Small intestine (tissue), 7 donors: ENCODE results near the gene GPC3. TPM values are rescaled to one million over a fixed set of nuclear protein-coding genes. Genes with fewer than 3 reads are reported as not detected.
A peak's percentile ranks its signal among the peaks of the same experiment; 100 is the strongest.

ENCODE experiments used
- DNase-seq, 2 donors: peaks; one replicate each; pipeline versions ENCODE4 v3.0.0 to v3.0.0-alpha.2; 2013
- FAIRE-seq: peaks from 2 replicates; lab custom pipeline; 2012; peaks lifted over from hg19 to GRCh38; lab: Jason Lieb, UNC
- H3K27ac ChIP-seq, 3 donors: one replicate each; pipeline ENCODE4 v1.5.1; 2013; ENCODE audit warnings: low read length in 2 of 3, mild to moderate bottlenecking in 2 of 3, control low read depth in 1 of 3, inconsistent platforms in 1 of 3, low read depth in 1 of 3, moderate library complexity in 1 of 3
- H3K27me3 ChIP-seq, 3 donors: one replicate each; pipeline ENCODE4 v1.6.1; 2013; ENCODE audit warnings: low read length in 3 of 3, inconsistent platforms in 1 of 3; ENCODE audit not compliant: control insufficient read depth in 3 of 3, insufficient read depth in 3 of 3
- H3K36me3 ChIP-seq, 3 donors: one replicate each; pipeline ENCODE4 v1.6.1; 2013; ENCODE audit warnings: low read length in 3 of 3, inconsistent platforms in 1 of 3, low read depth in 1 of 3, mild to moderate bottlenecking in 1 of 3, moderate library complexity in 1 of 3; ENCODE audit not compliant: control insufficient read depth in 3 of 3, insufficient read depth in 2 of 3
- H3K4me1 ChIP-seq, 3 donors: one replicate each; pipeline ENCODE4 v1.6.1; 2013; ENCODE audit warnings: low read length in 2 of 3, inconsistent platforms in 1 of 3, low read depth in 1 of 3, mild to moderate bottlenecking in 1 of 3, moderate library complexity in 1 of 3; ENCODE audit not compliant: control insufficient read depth in 3 of 3, insufficient read depth in 2 of 3
- H3K4me3 ChIP-seq, 3 donors: one replicate each; pipeline ENCODE4 v1.5.1; 2013; ENCODE audit warnings: low read length in 3 of 3, control low read depth in 1 of 3, inconsistent platforms in 1 of 3, low read depth in 1 of 3, mild to moderate bottlenecking in 1 of 3, moderate library complexity in 1 of 3
- H3K9me3 ChIP-seq, 2 donors: one replicate each; pipeline ENCODE4 v1.6.1; 2013; ENCODE audit warnings: low read depth in 1 of 2, low read length in 1 of 2; ENCODE audit not compliant: control insufficient read depth in 2 of 2, insufficient read depth in 1 of 2
- WGBS, 3 donors: extraction: QIAGEN DNeasy Blood & Tissue Kit; methylation state at CpG; one replicate each; pipeline ENCODE4 v1.1.7; 2013; 5-methylcytosine and 5-hydroxymethylcytosine counted together
- polyA plus RNA-seq, 4 donors: library from polyadenylated mRNA; stranded (reverse) in 3 of 4; unstranded in 1 of 4; fragments of 200-250 nt in 3 of 4; fragments of 120-200 nt in 1 of 4; gene quantifications; one replicate each; pipeline versions ENCODE4 v1.2.1 to v1.2.3, GENCODE V29; 2013
- donor health status: healthy with polysubstance abuse.
- donor health status: control.
- donor health status: control.
- donor health status: Bipolar disorder and iron deficiency.
- donor health status: healthy.

GPC3 gene
- polyA plus RNA-seq, 4 donors, result 14.3 to 186 TPM; not detected in 2

GRCh38 chrX:133516686-133517085 lies 468.7 kb downstream of the GPC3 start:
- H3K27ac ChIP-seq, result no peak overlapping the region
- no peak overlapping the region for H3K4me3 ChIP-seq
- no peaks in the 10 kb centered on the region for H3K9me3 ChIP-seq
- no peak for DNase-seq
- H3K27me3 ChIP-seq, result no peaks in the 10 kb centered on the region
- no peaks in the 10 kb centered on the region for H3K36me3 ChIP-seq
- 53 to 68% (median 59%) methylated on average over 3 of the region's 3 CpGs for WGBS, 3 donors
- FAIRE-seq, result no peak
- no peaks in the 10 kb centered on the region for H3K4me1 ChIP-seq

DNA sequence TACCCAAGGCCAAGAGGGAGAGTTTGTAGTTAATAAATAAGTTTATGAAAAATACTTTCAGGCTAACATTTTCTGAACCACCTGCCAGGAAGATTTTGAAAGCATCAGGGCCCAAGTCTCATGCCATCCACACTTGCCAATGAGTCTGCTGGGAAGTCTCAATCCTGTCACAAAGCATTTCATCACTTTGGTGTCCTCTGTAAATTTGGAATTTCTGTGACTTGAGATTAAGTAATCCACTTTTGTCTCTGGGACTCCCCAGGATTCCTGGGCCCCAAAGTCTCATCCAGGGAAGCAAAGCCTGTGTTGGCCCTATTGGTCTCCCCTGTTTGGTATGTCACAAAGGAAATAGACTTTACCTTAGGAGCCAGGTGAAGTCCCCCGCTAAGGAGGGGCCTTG lies 470.9 kb downstream of the GPC3 start:
- no peak overlapping the region for H3K27ac ChIP-seq
- FAIRE-seq (no peak), DNase-seq (no peak)
- no peaks in the 10 kb centered on the region for H3K36me3 ChIP-seq
- no peak overlapping the region for H3K4me3 ChIP-seq
- WGBS, 3 donors, result 80 to 100% (median 97%) methylated on average over 1 of the region's 1 CpG
- no peaks in the 10 kb centered on the region for H3K9me3 ChIP-seq
- H3K27me3 ChIP-seq, result no peaks in the 10 kb centered on the region
- H3K4me1 ChIP-seq, result no peaks in the 10 kb centered on the region

- FAIRE-seq, result no peak
- no peak for DNase-seq
- H3K27me3 ChIP-seq, result no peaks in the 10 kb centered on the region
- no peaks in the 10 kb centered on the region for H3K9me3 ChIP-seq
- WGBS, 3 donors, result 84 to 95% (median 89%) methylated on average over 5 of the region's 5 CpGs
- no peaks in the 10 kb centered on the region for H3K4me1 ChIP-seq
- no peak overlapping the region for H3K4me3 ChIP-seq
- H3K36me3 ChIP-seq, result no peaks in the 10 kb centered on the region
- no peak overlapping the region for H3K27ac ChIP-seq
These were observed 472.3 kb downstream of the GPC3 start for GRCh38 chrX:133513123-133513522.

DNA sequence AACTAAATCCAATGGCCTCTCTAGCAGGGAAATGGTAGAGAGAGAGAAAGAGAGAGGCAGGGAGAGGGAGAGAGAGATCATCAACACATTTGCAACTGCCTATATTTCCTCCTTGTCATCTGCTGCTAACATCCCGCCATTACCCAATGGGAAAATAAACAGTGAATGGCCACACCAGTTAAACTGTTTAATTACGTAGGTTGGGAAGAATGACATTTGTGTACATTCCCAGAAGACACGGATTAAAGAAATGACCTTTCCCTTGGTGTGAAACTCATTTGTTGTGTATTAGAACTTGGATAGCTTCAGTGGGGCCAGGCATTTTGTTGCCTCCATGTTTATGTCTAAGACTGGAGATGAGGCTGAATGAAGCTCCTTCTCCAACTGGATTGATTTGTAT lies 474.4 kb downstream of the GPC3 start:
- H3K36me3 ChIP-seq, result no peaks in the 10 kb centered on the region
- no peak for FAIRE-seq

DNA sequence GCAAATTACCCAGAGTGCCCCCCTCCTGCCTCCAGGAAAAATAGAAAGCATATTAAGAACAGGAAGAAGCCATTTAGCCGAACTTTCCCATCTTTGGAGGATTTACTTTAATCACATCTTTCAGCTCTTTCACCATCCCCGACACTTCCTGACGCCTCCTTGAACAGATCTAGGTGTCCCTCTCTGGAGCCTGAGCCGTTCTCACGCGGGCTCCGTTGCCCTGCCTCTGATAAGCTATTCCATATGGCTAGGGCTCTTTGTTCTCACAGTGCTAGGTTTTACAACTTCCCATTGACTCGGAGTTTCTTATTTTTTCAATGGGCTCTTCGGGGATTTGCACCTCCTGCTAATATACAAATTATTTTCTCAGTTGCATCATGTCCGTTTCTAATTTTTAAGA lies 488.0 kb downstream of the GPC3 start:
- peak overlapping the region in 1 of 3 donors; percentile 25 for H3K27ac ChIP-seq
- FAIRE-seq, result no peak
- peaks cover 0 to 3% (median 0%) of the 10 kb centered on the region in 3 donors for H3K4me1 ChIP-seq
- H3K4me3 ChIP-seq, result no peak overlapping the region
- no peaks in the 10 kb centered on the region for H3K27me3 ChIP-seq
- DNase-seq, result no peak
- WGBS, 3 donors, result 43 to 61% (median 60%) methylated on average over 10 of the region's 10 CpGs
- H3K9me3 ChIP-seq, result no peaks in the 10 kb centered on the region
- no peaks in the 10 kb centered on the region for H3K36me3 ChIP-seq

More for the DNA sequence above, 474.4 kb downstream of the GPC3 start:
- Histone ChIP-seq H3K4me1 (no peaks in the 10 kb centered on the region), H3K27me3 (no peaks in the 10 kb centered on the region), H3K9me3 (no peaks in the 10 kb centered on the region), H3K4me3 (no peak overlapping the region), H3K27ac (no peak overlapping the region)
- peak in 1 of 2 donors; percentile 12 for DNase-seq
- 72 to 80% (median 77%) methylated on average over 3 of the region's 3 CpGs for WGBS, 3 donors

DNA sequence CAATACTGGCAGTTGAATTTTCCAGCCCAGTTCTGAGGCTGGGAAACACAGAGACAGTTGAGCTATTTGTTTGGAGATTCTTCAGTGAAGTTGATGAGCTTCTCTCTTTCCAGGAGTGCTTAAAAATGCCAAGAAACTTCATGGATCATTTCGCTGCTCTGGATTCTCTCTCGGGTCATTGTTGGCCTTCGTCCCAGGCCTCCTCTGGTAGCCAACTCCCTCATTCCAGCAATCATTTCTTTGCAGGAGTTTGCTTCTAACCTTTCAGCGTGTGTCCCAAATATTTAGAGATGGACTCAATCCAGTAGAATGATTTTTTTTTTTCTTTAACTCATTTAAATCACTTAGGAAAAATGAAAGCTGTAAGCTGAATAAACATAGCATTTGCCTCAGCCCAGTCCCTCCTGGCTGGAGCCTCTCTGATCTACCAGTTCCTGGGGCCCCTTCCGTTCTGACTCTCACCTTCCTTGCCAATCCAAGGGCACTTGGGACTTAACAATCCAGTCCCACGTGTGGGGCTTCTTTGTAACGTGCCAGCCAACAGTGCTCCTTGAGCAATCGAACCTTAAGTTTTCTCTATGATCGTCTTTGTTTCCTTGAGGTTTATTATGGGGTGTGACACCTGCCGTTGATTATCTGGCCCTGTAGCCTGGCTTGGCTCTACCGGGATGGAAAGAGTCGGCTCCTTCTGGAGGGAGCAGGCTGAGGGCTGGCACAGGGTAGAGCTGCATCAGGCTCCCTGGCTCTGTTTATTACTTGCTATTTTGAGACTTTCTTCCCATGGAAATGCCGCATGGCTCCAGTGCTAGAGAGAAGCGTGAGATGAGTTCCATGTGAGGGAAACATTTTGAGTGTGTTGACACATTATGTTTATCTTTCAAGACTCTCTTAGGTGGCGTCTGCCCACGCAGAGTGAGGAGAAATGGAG lies 489.7 kb downstream of the GPC3 start:
- H3K4me1 ChIP-seq, result peaks cover 0 to 3% (median 0%) of the 10 kb centered on the region in 3 donors
- FAIRE-seq (no peak), DNase-seq (peak; percentile 39 to 54)
- WGBS, 3 donors, result 19 to 37% (median 31%) methylated on average over 16 of the region's 16 CpGs
- H3K27ac ChIP-seq, result peak overlapping the region in 2 of 3 donors; percentile 44 to 74
- H3K9me3 ChIP-seq, result no peaks in the 10 kb centered on the region
- H3K27me3 ChIP-seq, result no peaks in the 10 kb centered on the region
- H3K36me3 ChIP-seq, result no peaks in the 10 kb centered on the region
- no peak overlapping the region for H3K4me3 ChIP-seq

DNA sequence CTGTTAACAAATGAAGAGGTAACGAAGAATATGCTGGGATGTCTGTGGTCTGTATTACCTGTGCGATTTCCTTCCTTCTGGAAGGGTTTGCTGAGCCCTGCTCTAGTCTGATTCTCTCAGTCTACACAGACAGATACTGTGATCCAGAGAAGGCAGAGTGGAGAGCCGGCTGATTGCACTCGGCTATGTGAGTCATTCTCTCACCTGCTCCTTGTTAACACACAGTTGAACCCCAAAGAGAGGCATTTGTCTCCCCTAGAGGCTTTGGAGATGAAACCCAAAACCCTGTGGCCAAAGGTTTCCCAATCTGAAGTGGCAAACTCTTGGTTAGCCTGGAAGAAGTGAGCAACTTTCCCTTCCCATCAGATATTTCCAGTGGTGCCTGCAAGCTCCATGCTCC lies 492.0 kb downstream of the GPC3 start:
- H3K36me3 ChIP-seq, result no peaks in the 10 kb centered on the region
- DNase-seq, result no peak
- H3K27me3 ChIP-seq, result no peaks in the 10 kb centered on the region
- H3K4me1 ChIP-seq, result peaks cover 0 to 3% (median 0%) of the 10 kb centered on the region in 3 donors
- no peaks in the 10 kb centered on the region for H3K9me3 ChIP-seq
- H3K4me3 ChIP-seq, result no peak overlapping the region
- FAIRE-seq, result no peak
- no peak overlapping the region for H3K27ac ChIP-seq
- WGBS, 3 donors, result 7 to 84% (median 56%) methylated on average over 2 to 4 of the region's 4 CpGs

DNA sequence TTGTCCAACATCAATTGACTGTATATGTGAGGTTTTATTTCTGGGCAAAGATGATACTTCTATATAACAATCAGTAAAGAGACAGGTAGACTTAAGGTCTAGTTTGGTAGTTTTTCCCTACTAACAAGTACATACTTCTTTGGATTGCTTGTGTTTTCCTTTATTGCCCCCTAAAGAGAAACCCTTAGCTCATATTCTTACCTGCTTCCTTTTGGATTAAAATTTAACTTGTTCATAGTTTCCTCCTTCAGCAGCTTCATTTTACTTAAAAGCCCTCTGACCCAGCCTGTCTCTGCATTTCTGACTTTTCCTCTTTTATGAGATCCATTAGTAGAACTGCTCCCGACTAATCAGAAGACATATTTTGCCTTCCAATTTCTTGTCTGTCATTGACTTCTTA lies 494.4 kb downstream of the GPC3 start:
- Histone ChIP-seq H3K9me3 (no peaks in the 10 kb centered on the region), H3K27ac (no peak overlapping the region), H3K36me3 (no peaks in the 10 kb centered on the region), H3K4me3 (no peak overlapping the region), H3K27me3 (no peaks in the 10 kb centered on the region), H3K4me1 (peaks cover 0 to 3% (median 0%) of the 10 kb centered on the region in 3 donors)
- DNase-seq (no peak), FAIRE-seq (no peak)
- 20 to 60% (median 45%) methylated on average over 1 of the region's 1 CpG for WGBS, 3 donors
